LNCAP (cell line): ENCODE data around the gene EXOC1.

ENCODE experiments used
- TF ChIP-seq, protein P1 (sequence below): fragments of 450-650 bp; IDR thresholded peaks from 2 replicates; pipeline ENCODE4 v1.5.1; 2017; ENCODE audit warnings: mild to moderate bottlenecking

Gene EXOC1

DNA sequence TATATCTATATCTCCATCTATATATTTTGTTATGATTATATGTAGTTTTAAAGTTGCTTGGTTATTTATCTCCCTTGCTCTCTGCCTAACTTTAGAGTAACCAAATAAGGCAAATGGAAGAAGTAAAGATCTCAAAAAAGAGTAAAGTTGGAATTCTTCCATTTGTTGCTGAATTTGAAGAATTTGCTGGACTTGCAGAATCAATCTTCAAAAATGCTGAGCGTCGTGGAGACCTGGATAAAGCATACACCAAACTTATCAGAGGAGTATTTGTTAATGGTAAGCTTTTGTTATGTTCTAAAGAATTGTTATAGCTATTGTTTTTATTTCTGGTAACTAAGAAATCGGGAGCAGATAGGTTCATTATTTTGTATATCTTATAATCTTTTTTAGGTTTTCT is 43.2 kb downstream of the EXOC1 start:
- TF ChIP-seq, protein P1, sequence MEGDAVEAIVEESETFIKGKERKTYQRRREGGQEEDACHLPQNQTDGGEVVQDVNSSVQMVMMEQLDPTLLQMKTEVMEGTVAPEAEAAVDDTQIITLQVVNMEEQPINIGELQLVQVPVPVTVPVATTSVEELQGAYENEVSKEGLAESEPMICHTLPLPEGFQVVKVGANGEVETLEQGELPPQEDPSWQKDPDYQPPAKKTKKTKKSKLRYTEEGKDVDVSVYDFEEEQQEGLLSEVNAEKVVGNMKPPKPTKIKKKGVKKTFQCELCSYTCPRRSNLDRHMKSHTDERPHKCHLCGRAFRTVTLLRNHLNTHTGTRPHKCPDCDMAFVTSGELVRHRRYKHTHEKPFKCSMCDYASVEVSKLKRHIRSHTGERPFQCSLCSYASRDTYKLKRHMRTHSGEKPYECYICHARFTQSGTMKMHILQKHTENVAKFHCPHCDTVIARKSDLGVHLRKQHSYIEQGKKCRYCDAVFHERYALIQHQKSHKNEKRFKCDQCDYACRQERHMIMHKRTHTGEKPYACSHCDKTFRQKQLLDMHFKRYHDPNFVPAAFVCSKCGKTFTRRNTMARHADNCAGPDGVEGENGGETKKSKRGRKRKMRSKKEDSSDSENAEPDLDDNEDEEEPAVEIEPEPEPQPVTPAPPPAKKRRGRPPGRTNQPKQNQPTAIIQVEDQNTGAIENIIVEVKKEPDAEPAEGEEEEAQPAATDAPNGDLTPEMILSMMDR, result no peak

DNA sequence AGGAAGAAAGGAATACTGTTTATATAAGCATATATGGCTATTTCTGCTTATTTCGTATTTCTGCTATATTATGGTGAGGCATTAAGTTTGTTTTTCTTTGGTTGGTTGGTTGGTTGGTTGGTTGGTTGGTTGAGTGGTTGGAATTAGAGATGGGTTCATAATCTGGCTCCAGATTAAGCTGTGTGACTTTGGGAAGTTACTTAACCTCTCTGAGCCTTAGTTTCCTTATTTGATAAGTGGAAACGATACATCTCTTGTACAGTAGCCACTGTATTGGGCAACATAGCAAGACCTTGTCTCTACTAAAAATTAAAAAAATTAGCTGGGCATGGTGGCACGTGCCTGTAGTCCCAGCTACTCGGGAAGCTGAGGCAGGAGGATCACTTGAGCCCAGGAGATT is 49.2 kb downstream of the EXOC1 start:
- TF ChIP-seq, protein P1, result no peak

DNA sequence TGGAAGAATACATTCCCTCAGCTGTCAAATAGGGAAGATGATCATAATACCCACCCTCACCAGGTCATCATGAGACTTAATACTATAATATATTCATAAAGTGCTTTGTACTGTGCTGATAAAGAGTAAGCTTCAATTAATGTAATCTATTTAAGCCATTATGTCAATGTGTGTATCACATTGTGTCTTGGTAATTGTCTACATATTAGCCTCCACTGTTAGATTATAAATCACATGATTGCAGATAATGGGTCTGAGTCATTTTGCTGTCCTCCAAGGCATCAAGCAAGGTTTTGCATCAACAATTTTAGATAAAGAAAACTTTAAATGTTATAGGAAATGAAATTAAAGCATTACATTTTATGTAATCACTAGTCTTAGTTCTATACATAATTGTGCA is 50.1 kb downstream of the EXOC1 start:
- TF ChIP-seq, protein P1, result no peak

DNA sequence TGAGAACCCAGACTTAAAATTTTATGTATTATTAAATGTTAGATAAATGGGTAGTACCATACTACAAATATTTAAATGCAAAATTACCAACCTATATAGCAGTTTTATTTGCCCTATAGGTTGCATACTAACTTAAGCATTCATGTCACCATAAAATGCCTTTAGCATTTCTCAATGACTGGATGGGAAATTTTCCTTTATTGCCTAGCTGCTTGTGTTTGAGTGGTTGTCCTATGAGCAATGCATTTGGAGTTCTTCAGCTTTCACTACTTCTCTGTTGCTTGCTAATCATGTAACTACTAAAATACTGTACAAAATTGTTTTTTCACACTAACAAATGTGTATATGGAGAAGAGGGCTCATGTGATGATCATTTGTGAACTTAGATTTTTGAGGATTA is 51.1 kb downstream of the EXOC1 start:
- TF ChIP-seq, protein P1, result no peak

DNA sequence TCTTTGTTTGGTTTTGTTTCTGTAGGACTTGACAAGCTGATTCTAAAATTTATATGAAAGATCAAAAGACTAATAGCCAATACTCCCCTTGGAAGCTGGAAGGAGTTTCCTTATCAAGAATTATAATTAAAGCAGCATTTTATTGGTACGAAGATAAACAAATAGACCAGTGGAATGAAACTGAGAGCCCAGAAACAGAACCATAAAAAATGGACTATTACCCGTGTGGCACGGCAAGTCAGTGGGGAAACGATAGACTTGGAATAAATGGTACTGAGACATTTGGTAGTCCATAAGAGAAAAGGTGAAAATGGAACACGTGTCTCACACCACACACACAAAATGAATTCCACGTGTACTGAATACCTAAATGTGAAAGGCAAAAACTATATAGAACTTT is 52.9 kb downstream of the EXOC1 start:
- TF ChIP-seq, protein P1, result no peak

DNA sequence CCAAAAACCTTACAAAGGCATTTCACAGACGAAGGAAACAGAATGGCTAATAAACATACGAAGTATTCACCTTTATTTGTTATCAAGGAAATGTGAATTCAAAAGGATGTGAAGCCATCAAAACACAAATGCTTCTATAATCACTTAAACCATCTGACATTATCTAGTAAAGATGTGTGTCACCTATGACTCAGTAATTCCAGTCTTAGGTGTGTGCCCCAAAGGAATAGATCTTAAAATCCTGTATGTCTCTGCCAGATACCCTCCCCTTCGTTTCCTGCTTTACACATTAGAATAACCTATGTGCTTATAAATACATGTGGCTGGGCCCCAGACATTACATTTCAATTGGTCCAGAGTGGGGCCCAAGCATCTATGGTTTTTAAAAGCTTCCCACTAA is 53.5 kb downstream of the EXOC1 start:
- TF ChIP-seq, protein P1, result no peak

DNA sequence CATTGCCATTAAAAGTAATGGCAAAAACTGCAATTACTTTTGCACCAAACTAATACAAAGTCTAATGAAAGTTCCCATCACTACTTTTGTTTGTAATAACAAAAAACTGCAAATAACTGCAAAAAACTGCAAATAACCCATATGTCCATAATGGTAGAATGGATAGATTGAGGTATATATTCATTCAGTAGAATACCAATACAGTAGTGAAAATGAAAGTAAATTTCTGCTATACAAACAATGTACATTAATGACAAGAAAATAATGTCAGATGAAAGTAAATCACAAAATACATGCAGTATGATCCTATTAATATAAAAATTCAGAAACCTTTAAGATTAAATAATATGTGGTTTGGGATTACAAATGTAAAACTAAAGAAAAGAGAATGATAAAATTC is 54.0 kb downstream of the EXOC1 start:
- TF ChIP-seq, protein P1, result no peak

DNA sequence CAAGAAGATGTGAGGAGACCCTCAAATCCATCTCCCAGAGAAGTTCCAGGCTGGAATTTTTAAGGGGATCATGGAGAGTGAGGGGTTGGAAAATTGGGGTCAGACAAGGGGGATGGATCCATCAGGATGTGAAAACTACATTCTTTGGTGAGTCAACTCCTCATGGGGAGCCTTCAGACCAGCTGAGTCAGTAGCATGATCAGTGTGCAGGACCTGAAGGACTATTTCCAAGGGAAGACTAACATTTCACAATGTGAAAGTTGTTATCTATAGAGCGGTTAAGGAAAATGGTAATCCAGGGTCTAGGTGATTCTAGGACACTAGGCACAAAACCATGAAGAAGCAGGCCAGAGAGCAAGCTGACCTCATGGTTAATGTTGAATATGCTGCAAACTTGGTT is 56.7 kb downstream of the EXOC1 start:
- TF ChIP-seq, protein P1, result no peak
